Stomach (tissue), 9 donors: ENCODE measurements around the gene ARID5A. TPM values are rescaled to one million over a fixed set of nuclear protein-coding genes. Genes with fewer than 3 reads are reported as not detected.
A peak's percentile ranks its signal among the peaks of the same experiment; 100 is the strongest.

Experiments used
- DNase-seq, 2 donors: peaks; one replicate each; pipeline versions ENCODE4 v3.0.0 to v3.0.0-alpha.2; 2013 to 2019
- H3K27ac ChIP-seq, 5 donors: fragments of 200-600 bp in 4 of 5; sonication (generic) in 4 of 5; one replicate each; pipeline ENCODE4 v1.5.1; 2013 to 2019; ENCODE audit warnings: mild to moderate bottlenecking in 1 of 5, moderate library complexity in 1 of 5
- H3K27me3 ChIP-seq, 3 donors: fragments of 200-600 bp; sonication (generic); one replicate each; pipeline ENCODE4 v1.5.1; 2017 to 2019; ENCODE audit warnings: mixed run types in 1 of 3
- H3K36me3 ChIP-seq, 4 donors: fragments of 200-600 bp; sonication (generic); 1 replicate in 3 of 4; 2 replicates in 1 of 4; pipeline ENCODE4 v1.5.1; 2016 to 2019
- H3K4me1 ChIP-seq, 4 donors: fragments of 200-600 bp; sonication (generic); one replicate each; pipeline ENCODE4 v1.5.1; 2016 to 2019
- H3K4me3 ChIP-seq, 4 donors: fragments of 200-600 bp; sonication (generic) in 3 of 4; one replicate each; pipeline ENCODE4 v1.5.1; 2016 to 2019; ENCODE audit warnings: mild to moderate bottlenecking in 1 of 4
- H3K9me3 ChIP-seq, 4 donors: fragments of 200-600 bp; sonication (generic); one replicate each; pipeline ENCODE4 v1.5.1; 2016 to 2019
- EP300 ChIP-seq: sonication (generic); formaldehyde crosslinking; IDR thresholded peaks from one replicate; pipeline ENCODE4 v1.6.1; 2017; ENCODE audit warnings: antibody characterized with exemption
- POLR2A ChIP-seq, 4 donors: fragments of 450-650 bp; IDR thresholded peaks; one replicate each; pipeline ENCODE4 v1.6.1; 2016; ENCODE audit warnings: antibody characterized with exemption in 4 of 4, control low read depth in 2 of 4, mild to moderate bottlenecking in 1 of 4, moderate library complexity in 1 of 4
- POLR2AphosphoS5 ChIP-seq, 3 donors: sonication (generic); formaldehyde crosslinking; IDR thresholded peaks; one replicate each; pipeline ENCODE4 v1.6.1; 2016; ENCODE audit warnings: antibody characterized with exemption in 3 of 3
- WGBS, 5 donors: extraction: QIAGEN DNeasy Blood & Tissue Kit in 3 of 5; methylation state at CpG; one replicate each; pipeline versions ENCODE4 v1.1.5 to v1.1.7; 2013 to 2018; 5-methylcytosine and 5-hydroxymethylcytosine counted together
- intact Hi-C: fragments of 100-400 bp; cut with DNase I; formaldehyde crosslinking; loops from one replicate; pipeline ENCODE4 v1.15.1; 2023; ENCODE audit warnings: low total_unique reads
- polyA plus RNA-seq, 3 donors: library from polyadenylated mRNA; stranded (reverse); fragments of 200-250 nt; gene quantifications; one replicate each; pipeline ENCODE4 v1.2.3, GENCODE V29; 2013
- total RNA-seq, 5 donors: library from RNA; depleted of rRNA; stranded (reverse); fragments of >200 nt; gene quantifications; one replicate each; pipeline versions ENCODE4 v1.1.0 to v1.2.3, GENCODE V29; 2014 to 2016
- TF ChIP-seq, protein P1 (sequence below), 7 experiments: fragments of 450-650 bp in 4 of 7; fragments of 200-600 bp in 3 of 7; sonication (generic) in 3 of 7; IDR thresholded peaks; one replicate each; pipeline ENCODE4 v1.5.1; 2016 to 2019; ENCODE audit warnings: antibody characterized with exemption in 7 of 7, control low read depth in 2 of 7, mild to moderate bottlenecking in 1 of 7
- donor health status: healthy with polysubstance abuse.
- donor health status: Bipolar disorder and iron deficiency.
- donor health status: healthy.

Gene ARID5A
- total and polyA plus RNA-seq, 8 donors, result 1.2 to 26.8 (median 14.6) TPM

DNA sequence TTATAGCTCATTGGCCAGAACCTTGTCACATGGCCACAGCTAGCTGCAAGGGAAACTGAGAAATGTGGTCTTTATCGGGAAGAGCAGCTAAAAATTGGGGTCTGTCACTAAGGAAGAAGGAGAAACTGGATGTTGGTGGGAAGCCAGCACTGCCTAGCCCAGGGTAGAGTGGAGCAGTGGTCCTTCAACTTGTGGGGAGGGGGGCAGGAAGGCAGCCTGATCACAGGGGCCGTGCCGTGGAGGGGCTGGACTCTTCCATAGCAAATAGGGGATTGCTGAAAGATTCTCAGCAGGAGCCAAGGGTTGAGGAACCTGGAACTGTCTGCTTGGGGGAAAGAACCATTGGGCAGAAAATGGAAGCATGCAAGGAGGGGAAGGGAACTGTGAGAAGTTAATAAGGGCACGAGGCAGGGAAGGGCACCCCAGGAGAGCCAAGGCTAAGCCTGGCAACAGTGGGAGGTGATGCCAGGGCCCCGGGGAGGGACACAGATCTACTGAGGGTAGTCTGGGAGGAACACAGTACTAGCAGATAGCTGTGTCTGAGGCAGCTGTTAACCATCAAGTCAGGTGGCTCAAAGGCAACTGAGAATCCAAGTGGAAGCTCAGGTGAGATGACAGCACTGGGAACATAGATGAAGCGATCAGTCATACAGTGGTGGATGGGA is 25.5 kb upstream of the ARID5A start:
- no peak overlapping the region for H3K4me3 ChIP-seq
- no peak for DNase-seq
- no peak overlapping the region for H3K27ac ChIP-seq
- H3K9me3 ChIP-seq, result no peaks in the 10 kb centered on the region
- H3K36me3 ChIP-seq, result no peaks in the 10 kb centered on the region
- no peak for TF ChIP-seq EP300
- TF ChIP-seq, protein P1, sequence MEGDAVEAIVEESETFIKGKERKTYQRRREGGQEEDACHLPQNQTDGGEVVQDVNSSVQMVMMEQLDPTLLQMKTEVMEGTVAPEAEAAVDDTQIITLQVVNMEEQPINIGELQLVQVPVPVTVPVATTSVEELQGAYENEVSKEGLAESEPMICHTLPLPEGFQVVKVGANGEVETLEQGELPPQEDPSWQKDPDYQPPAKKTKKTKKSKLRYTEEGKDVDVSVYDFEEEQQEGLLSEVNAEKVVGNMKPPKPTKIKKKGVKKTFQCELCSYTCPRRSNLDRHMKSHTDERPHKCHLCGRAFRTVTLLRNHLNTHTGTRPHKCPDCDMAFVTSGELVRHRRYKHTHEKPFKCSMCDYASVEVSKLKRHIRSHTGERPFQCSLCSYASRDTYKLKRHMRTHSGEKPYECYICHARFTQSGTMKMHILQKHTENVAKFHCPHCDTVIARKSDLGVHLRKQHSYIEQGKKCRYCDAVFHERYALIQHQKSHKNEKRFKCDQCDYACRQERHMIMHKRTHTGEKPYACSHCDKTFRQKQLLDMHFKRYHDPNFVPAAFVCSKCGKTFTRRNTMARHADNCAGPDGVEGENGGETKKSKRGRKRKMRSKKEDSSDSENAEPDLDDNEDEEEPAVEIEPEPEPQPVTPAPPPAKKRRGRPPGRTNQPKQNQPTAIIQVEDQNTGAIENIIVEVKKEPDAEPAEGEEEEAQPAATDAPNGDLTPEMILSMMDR (IDR thresholded peaks at IDR 0.05), result no peak
- no peak for TF ChIP-seq POLR2A (IDR thresholded peaks at IDR 0.05)
- no peak for TF ChIP-seq POLR2AphosphoS5 (IDR thresholded peaks at IDR 0.05)
- intact Hi-C loops, result no loop called here
- peaks cover 0 to 3% (median 0%) of the 10 kb centered on the region in 3 donors for H3K27me3 ChIP-seq
- WGBS, 5 donors, result 77 to 83% (median 80%) methylated on average over 6 of the region's 6 CpGs
- peaks cover 10 to 25% (median 24%) of the 10 kb centered on the region in 4 donors for H3K4me1 ChIP-seq

DNA sequence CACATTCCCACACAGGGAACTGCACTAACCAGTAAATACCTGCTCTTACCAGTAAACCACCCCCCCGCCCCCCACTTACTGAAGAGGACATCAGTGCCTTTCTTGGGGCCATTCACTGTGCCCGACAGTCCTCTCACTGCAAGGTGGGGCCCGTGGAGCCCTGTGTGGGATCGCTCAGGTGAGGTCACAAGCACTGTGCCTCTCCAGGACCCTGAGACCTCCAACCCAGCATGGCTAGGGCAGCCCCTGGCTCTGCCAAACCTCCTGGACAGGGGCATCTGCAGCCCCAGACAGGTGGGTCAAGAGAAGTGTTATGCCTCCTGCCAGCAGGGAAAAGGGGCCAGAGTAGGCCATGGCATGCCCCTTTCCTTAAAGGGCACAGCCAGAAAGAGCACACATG is 24.7 kb upstream of the ARID5A start:
- Histone ChIP-seq H3K4me3 (no peak overlapping the region), H3K9me3 (peaks cover 0 to 2% (median under 1%) of the 10 kb centered on the region in 4 donors), H3K36me3 (no peaks in the 10 kb centered on the region), H3K27me3 (peaks cover 0 to 3% (median 0%) of the 10 kb centered on the region in 3 donors), H3K27ac (no peak overlapping the region), H3K4me1 (peaks cover 10 to 25% (median 24%) of the 10 kb centered on the region in 4 donors)
- 56 to 83% (median 81%) methylated on average over 1 to 4 of the region's 4 CpGs for WGBS, 5 donors
- TF ChIP-seq EP300, result no peak
- no peak for TF ChIP-seq POLR2A (IDR thresholded peaks at IDR 0.05)
- TF ChIP-seq, protein P1 (IDR thresholded peaks at IDR 0.05), result no peak
- no peak for TF ChIP-seq POLR2AphosphoS5 (IDR thresholded peaks at IDR 0.05)
- no peak for DNase-seq
- intact Hi-C loops, result no loop called here

DNA sequence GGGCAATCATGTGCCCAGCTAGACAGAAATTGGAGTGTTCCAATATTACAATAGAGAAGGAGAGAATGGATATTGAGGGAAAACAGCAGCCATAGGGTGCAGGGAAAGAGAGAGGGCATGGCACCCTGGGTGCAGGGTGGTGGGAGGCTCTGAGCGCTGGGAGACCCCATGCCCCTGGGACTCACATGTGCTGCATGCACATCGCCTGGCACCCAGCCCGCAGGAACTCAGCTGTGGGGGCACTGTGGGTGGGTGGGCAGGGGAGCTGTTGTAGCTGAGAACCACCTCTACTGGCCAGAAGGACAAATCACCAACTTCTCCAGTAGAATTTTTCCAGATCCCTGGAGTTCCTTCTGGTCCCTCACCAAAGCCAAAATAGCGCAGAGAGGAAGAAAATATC is 24.2 kb upstream of the ARID5A start:
- no peak overlapping the region for H3K27ac ChIP-seq
- H3K9me3 ChIP-seq, result peaks cover 0 to 7% (median 2%) of the 10 kb centered on the region in 4 donors
- peaks cover 0 to 3% (median 0%) of the 10 kb centered on the region in 3 donors for H3K27me3 ChIP-seq
- peak in 1 of 2 donors; percentile 9 for DNase-seq
- WGBS, 5 donors, result 87 to 96% (median 93%) methylated on average over 4 of the region's 4 CpGs
- H3K36me3 ChIP-seq, result no peaks in the 10 kb centered on the region
- peaks cover 10 to 24% (median 24%) of the 10 kb centered on the region in 4 donors for H3K4me1 ChIP-seq
- TF ChIP-seq, protein P1 (IDR thresholded peaks at IDR 0.05), result no peak
- no peak for TF ChIP-seq POLR2A (IDR thresholded peaks at IDR 0.05)
- TF ChIP-seq POLR2AphosphoS5 (IDR thresholded peaks at IDR 0.05), result no peak
- TF ChIP-seq EP300, result no peak
- intact Hi-C loops, result no loop called here
- no peak overlapping the region for H3K4me3 ChIP-seq

DNA sequence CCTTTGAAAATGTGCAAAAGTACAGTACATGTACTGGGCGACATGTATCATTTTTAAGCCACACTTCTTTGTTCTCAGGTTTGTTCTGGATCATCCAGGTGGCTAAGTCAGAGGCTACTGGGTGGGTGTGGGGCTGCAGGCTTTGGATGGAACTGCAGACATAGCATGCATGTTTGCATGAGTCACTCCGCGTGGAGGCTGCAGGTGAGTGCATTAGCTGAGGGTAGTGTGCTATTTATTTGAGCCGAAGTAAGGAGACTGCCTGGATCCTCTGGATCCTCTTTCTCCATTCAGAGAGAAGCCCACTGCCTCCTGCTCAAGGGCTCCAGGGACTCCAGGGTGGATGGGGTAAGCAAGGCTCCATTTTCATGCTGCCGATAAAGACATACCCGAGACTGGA is 22.0 kb upstream of the ARID5A start:
- Histone ChIP-seq H3K27ac (no peak overlapping the region), H3K9me3 (peaks cover 0 to 7% (median 2%) of the 10 kb centered on the region in 4 donors), H3K4me3 (no peak overlapping the region), H3K36me3 (no peaks in the 10 kb centered on the region), H3K27me3 (peaks cover 0 to 3% (median 0%) of the 10 kb centered on the region in 3 donors), H3K4me1 (peaks cover 0 to 5% (median 2%) of the 10 kb centered on the region in 4 donors)
- intact Hi-C loops, result no loop called here
- DNase-seq, result peak in 1 of 2 donors; percentile 23
- WGBS, 5 donors, result 77 to 87% (median 81%) methylated on average over 6 of the region's 6 CpGs
- no peak for TF ChIP-seq POLR2A (IDR thresholded peaks at IDR 0.05)
- TF ChIP-seq EP300, result no peak

DNA sequence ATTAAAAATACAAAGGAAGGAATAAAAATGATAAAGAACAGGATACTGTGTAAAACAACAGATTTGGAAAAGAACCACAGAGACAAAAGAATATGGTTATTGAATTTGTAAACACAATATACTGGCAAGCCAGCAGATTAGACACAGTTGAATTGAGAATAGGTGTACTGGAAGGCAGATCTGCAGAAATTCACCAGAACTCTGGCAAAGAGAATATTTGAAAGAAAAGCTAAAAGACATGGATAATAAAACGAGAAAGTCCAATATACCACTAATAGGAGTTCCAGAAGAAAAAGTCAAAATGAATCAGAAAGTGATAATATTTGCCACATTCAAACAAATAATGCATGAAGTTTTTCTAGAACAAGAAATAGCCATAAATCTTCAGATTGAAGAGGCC is 19.5 kb upstream of the ARID5A start:
- Histone ChIP-seq H3K36me3 (no peaks in the 10 kb centered on the region), H3K27ac (no peak overlapping the region)
- WGBS, 5 donors, result 86 to 95% (median 88%) methylated on average over 1 of the region's 1 CpG

More for the DNA sequence above, 19.5 kb upstream of the ARID5A start:
- TF ChIP-seq, protein P1 (IDR thresholded peaks at IDR 0.05), result no peak
- TF ChIP-seq EP300 (no peak), POLR2A (IDR thresholded peaks at IDR 0.05) (no peak), POLR2AphosphoS5 (IDR thresholded peaks at IDR 0.05) (no peak)
- Histone ChIP-seq H3K4me3 (no peak overlapping the region), H3K9me3 (peaks cover 0 to 7% (median 2%) of the 10 kb centered on the region in 4 donors), H3K4me1 (no peaks in the 10 kb centered on the region), H3K27me3 (no peaks in the 10 kb centered on the region)
- intact Hi-C loops, result no loop called here
- no peak for DNase-seq
